GM21381 (cell line): ENCODE data around the gene TOR1B.

Source experiments
- ATAC-seq: cut with Tn5 transposase; IDR thresholded peaks from one replicate; pipeline ENCODE4 v1.9.1; 2021; ENCODE audit warnings: mild to moderate bottlenecking, moderate library complexity; ENCODE audit not compliant: unreplicated experiment

Gene TOR1B

GRCh38 chr9:129839324-129840023, 36.5 kb downstream of the TOR1B start:
- no peak for ATAC-seq

DNA sequence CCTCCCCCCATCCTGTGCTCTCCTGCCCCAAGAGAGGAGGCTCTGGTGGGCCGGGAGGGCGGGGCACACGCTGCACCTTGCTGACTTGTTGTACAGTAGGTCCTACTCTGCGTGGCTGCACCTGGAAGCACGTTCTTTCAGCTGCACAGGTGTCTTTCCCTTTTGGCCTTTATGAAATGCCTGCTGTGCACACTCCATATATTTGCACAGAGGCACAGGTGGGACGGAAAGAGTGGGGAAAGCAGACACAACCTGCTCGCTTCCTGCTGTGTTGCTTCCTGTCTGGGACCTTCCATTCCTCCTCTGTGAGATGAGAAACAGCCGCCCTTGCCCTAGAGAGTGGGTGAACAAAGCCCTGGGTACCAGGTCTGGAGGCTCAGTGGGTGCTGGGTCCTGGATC, 37.0 kb downstream of the TOR1B start:
- ATAC-seq, result no peak

GRCh38 chr9:129841071-129841470, 38.1 kb downstream of the TOR1B start:
- ATAC-seq, result no peak

GRCh38 chr9:129845373-129845772, 42.4 kb downstream of the TOR1B start:
- ATAC-seq, result no peak

GRCh38 chr9:129848712-129849441, 45.9 kb downstream of the TOR1B start:
- no peak for ATAC-seq

DNA sequence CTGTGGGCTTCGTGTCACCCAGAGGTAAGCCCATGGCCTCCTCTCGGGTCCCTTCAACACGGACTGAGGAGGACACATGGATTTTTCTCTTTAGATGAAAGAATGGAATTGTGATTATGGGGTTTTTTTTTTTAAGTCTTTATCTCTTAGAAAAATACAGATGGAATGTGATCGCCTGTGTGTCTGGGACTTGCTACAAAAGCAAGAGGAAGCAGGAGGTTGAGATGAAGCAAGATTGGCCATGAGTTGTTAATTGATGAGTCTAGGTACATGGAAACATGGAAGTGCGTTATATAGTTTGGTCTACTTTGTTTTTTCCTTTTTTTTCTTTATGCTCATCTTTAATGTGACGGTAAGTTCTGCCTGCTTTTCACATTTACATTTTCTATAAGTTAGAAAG, 46.9 kb downstream of the TOR1B start:
- no peak for ATAC-seq

- ATAC-seq, result no peak
Observed at GRCh38 chr9:129850821-129851550, 48.0 kb downstream of the TOR1B start.

- no peak for ATAC-seq
Observed at GRCh38 chr9:129851821-129852220, 48.8 kb downstream of the TOR1B start.

- ATAC-seq, result no peak
Observed at GRCh38 chr9:129852579-129852978, 49.6 kb downstream of the TOR1B start.

DNA sequence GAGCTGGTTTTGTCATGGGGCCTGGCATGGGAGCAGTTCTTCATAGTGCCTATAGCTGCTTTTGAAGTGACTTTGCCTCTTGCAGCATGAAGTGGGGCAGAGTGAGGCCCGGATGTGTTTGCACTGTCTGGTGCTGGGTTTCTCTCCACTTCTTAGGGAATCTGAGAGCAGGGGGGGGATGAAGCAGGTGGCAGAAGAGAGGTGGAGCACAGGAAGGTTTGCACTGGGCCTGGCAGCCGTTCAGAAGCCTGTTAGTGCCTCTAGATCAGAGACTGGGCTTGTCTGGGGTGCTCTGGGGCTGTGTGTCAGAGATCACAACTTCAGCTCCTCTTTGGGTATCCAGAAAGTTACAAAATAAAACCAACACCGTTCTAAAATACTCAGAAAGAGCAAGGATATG, 50.6 kb downstream of the TOR1B start:
- ATAC-seq, result no peak

- ATAC-seq, result no peak
Observed at GRCh38 chr9:129854588-129855110, 51.7 kb downstream of the TOR1B start.

- no peak for ATAC-seq
Observed at GRCh38 chr9:129857207-129857606, 54.2 kb downstream of the TOR1B start.

DNA sequence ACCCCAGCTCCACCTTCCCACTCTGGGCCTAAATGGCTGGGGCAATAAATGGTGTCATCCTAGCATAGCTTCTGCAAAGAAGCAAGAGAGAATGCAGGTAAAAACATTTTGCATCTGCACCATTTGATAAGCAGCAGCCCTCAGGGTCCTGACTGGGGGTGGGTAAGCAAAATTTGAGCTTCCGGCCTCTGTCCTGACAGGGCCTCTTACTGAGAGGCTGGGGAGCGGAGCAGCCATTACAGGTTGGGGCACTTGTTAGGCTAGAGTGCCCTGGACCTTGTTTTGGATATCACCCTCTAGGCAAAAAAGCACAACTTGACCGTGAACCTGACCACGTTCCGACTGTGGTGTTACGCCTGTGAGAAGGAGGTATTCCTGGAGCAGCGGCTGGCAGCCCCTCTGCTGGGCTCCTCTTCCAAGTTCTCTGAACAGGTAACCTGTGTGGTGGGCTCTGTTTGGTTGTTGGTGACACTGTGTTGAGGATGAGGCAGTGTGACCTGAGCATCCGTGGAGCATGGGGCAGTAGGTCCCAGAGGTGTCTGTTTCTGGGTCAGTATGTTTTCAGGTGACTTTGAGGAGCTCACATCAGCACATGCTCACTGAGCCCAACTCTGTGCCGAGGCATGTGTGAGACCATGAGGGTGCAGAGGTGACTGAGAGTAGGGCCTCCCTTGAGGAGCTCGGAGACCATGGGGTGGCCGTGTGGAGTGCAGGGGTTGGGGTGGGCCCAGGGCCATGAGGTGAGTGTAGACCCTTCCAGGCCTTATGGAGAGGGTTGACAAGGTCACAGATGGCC, 55.4 kb downstream of the TOR1B start:
- no peak for ATAC-seq
